Gastrocnemius medialis (tissue), 4 donors: ENCODE data around the gene TSPAN11.

ENCODE experiments used
- CTCF ChIP-seq, 5 experiments: fragments of 450-650 bp in 3 of 5; fragments of 200-600 bp in 2 of 5; sonication (generic) in 2 of 5; IDR thresholded peaks in 4 of 5; conservative IDR thresholded peaks in 1 of 5; 1 replicate in 4 of 5; 2 replicates in 1 of 5; pipeline ENCODE4 v1.5.1; 2016 to 2019; ENCODE audit warnings: antibody characterized with exemption in 5 of 5, mild to moderate bottlenecking in 3 of 5, moderate library complexity in 3 of 5
- POLR2A ChIP-seq, 2 donors: fragments of 450-650 bp; IDR thresholded peaks; one replicate each; pipeline ENCODE4 v1.6.1; 2017; ENCODE audit warnings: antibody characterized with exemption in 2 of 2, mild to moderate bottlenecking in 2 of 2, moderate library complexity in 2 of 2

GRCh38 chr12:30982413-30982812 lies 55.9 kb downstream of the TSPAN11 start:
- no peak for TF ChIP-seq POLR2A (IDR thresholded peaks at IDR 0.05)
- no peak for TF ChIP-seq CTCF (IDR thresholded peaks at IDR 0.05 in 4 of 5, conservative IDR thresholded peaks at IDR 0.05 in 1 of 5)
